Karpas-422 (cell line): ENCODE results near the gene ERCC5. TPM values are rescaled to one million over a fixed set of nuclear protein-coding genes. Genes with fewer than 3 reads are reported as not detected.

Source experiments
- DNase-seq: peaks from one replicate; pipeline ENCODE4 v3.0.0-alpha.2; 2015
- H2AFZ ChIP-seq: fragments of 200-600 bp; sonication (generic); 2 replicates; pipeline ENCODE4 v1.6.1; 2014; ENCODE audit warnings: antibody characterized with exemption, low read length, mixed read lengths
- H3K27ac ChIP-seq: fragments of 200-600 bp; sonication (generic); 2 replicates; pipeline ENCODE4 v1.5.1; 2014; ENCODE audit warnings: mild to moderate bottlenecking, low read length, moderate library complexity
- H3K27me3 ChIP-seq: fragments of 200-600 bp; sonication (generic); 2 replicates; pipeline ENCODE4 v1.6.1; 2014; ENCODE audit warnings: low read length, mixed read lengths
- H3K36me3 ChIP-seq: fragments of 200-600 bp; sonication (generic); 2 replicates; pipeline ENCODE4 v1.6.1; 2014; ENCODE audit warnings: low read length, mixed read lengths; ENCODE audit not compliant: insufficient read depth
- H3K4me1 ChIP-seq: fragments of 200-600 bp; sonication (generic); 2 replicates; pipeline ENCODE4 v1.6.1; 2014; ENCODE audit warnings: mild to moderate bottlenecking, low read length, mixed read lengths
- H3K4me2 ChIP-seq: fragments of 200-600 bp; sonication (generic); 2 replicates; pipeline ENCODE4 v1.6.1; 2014; ENCODE audit warnings: low read length, low read depth, mild to moderate bottlenecking; ENCODE audit not compliant: poor library complexity, severe bottlenecking
- H3K4me3 ChIP-seq: fragments of 200-600 bp; sonication (generic); 2 replicates; pipeline ENCODE4 v1.5.1; 2014; ENCODE audit warnings: mild to moderate bottlenecking, antibody characterized with exemption, low read length, mixed read lengths
- H3K79me2 ChIP-seq: fragments of 200-600 bp; sonication (generic); 2 replicates; pipeline ENCODE4 v1.6.1; 2014; ENCODE audit warnings: mild to moderate bottlenecking, low read length, mixed read lengths
- H3K9ac ChIP-seq: fragments of 200-600 bp; sonication (generic); 2 replicates; pipeline ENCODE4 v1.6.0; 2014; ENCODE audit warnings: low read length
- H3K9me2 ChIP-seq: fragments of 200-600 bp; sonication (generic), shearing (Covaris generic); replicated peaks from 2 replicates; pipeline ENCODE4 v1.6.0; 2014; ENCODE audit warnings: mild to moderate bottlenecking, low read length, moderate library complexity; ENCODE audit not compliant: insufficient read depth
- H3K9me3 ChIP-seq: fragments of 300-700, 200-600 bp; sonication (generic); 2 replicates; pipeline ENCODE4 v1.6.1; 2014; ENCODE audit warnings: low read length, mixed read lengths
- H4K20me1 ChIP-seq: fragments of 200-600 bp; sonication (generic); 2 replicates; pipeline ENCODE4 v1.6.1; 2014; ENCODE audit warnings: mild to moderate bottlenecking, antibody characterized with exemption, low read length, low read depth; ENCODE audit not compliant: insufficient read depth
- total RNA-seq: library from RNA; depleted of rRNA; stranded (reverse); fragments of >200 nt; shearing (Covaris generic); gene quantifications from 2 replicates; pipeline ENCODE4 v1.2.3, GENCODE V29; 2014; ENCODE audit warnings: low replicate concordance; rRNA removed

The ERCC5 gene
- total RNA-seq, 1 experiment from 2014 or later: 43.3 TPM

DNA sequence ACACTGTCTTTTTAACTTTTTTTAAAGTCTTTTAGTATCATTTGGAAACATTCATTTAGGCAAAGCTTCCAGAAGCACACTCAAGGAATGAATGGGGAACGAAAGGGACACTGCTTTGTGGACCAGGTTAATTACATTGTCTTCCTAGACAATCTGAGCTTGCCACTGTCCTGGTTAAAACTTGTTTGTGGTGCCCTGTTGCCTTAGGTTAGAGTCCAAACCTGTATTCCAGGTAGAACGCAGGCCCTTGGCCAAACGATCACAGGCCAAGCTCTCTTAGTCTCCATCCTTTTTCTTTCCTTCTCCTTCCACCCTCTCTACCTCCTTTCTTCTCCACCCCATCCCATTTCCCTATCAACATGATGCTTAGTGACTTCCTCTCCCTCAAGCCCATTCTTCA, 66.8 kb downstream of the ERCC5 start:
- H3K9ac ChIP-seq: no peak overlapping the region
- H3K9me2 ChIP-seq: no peaks in the 10 kb centered on the region
- H4K20me1 ChIP-seq: no peaks in the 10 kb centered on the region
- H3K4me2 ChIP-seq: no peak overlapping the region
- DNase-seq: no peak
- no peak overlapping the region for H3K4me3 ChIP-seq
- H3K79me2 ChIP-seq: no peaks in the 10 kb centered on the region
- H3K27ac ChIP-seq: no peak overlapping the region
- no peaks in the 10 kb centered on the region for H3K27me3 ChIP-seq
- no peaks in the 10 kb centered on the region for H3K9me3 ChIP-seq
- no peak overlapping the region for H2AFZ ChIP-seq
- no peaks in the 10 kb centered on the region for H3K4me1 ChIP-seq
- no peaks in the 10 kb centered on the region for H3K36me3 ChIP-seq

DNA sequence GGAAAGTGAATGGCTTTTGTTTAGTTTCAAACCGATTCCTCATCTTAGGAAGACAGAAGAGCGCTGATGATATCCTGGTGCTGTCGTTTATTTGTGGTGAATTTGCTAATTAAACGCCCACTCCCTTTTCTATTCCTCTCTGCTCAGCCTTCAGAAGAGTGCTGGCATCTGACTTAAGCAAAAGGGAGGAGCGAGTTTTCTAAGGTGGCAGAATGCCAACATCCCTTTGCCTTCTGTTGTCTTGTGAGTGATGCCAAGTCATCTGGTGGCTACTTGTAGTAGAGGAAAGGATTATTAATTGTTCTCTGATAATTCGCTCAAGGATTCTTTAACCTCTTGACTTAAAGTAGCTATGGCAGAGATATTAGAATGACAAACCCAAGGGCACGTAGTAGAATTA, 68.1 kb downstream of the ERCC5 start:
- no peak overlapping the region for H2AFZ ChIP-seq
- H3K4me1 ChIP-seq: no peaks in the 10 kb centered on the region
- H3K36me3 ChIP-seq: no peaks in the 10 kb centered on the region
- H3K27me3 ChIP-seq: no peaks in the 10 kb centered on the region
- H3K4me3 ChIP-seq: no peak overlapping the region
- H4K20me1 ChIP-seq: no peaks in the 10 kb centered on the region
- H3K9ac ChIP-seq: no peak overlapping the region
- H3K79me2 ChIP-seq: no peaks in the 10 kb centered on the region
- no peak for DNase-seq
- no peak overlapping the region for H3K27ac ChIP-seq
- no peak overlapping the region for H3K4me2 ChIP-seq
- H3K9me2 ChIP-seq: no peaks in the 10 kb centered on the region
- no peaks in the 10 kb centered on the region for H3K9me3 ChIP-seq

DNA sequence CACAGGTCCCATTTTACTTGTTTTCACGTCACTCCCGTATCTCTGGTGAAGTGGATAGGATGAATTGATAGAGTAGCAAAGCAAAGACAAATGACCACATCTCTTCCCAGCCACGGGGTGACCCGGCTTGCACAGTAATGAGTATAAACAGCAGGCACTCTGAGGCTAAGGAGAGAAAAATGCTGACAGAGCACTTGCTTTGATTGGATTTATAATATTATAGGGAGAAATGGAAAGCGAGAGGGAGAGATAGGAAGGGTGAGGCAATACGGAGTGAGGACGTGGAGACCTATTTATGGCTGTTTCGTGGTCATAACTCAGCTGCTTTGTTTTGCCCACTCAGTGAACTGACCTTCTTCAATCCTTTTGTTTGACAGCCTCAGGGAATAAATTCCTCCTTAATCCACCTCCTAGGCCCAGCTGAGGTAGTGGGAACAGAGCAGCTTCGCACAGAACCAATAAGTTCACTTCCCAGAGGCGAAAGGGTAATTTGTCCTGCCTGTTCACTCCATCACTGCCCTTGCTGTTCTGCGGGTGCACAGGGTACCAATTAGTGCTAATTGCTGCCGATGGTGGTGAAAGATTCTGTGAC, 68.6 kb downstream of the ERCC5 start:
- no peak for DNase-seq
- no peak overlapping the region for H3K27ac ChIP-seq
- no peak overlapping the region for H2AFZ ChIP-seq
- no peaks in the 10 kb centered on the region for H3K9me2 ChIP-seq
- H3K4me1 ChIP-seq: no peaks in the 10 kb centered on the region
- H4K20me1 ChIP-seq: no peaks in the 10 kb centered on the region
- no peak overlapping the region for H3K4me3 ChIP-seq
- H3K36me3 ChIP-seq: no peaks in the 10 kb centered on the region
- no peak overlapping the region for H3K4me2 ChIP-seq
- H3K79me2 ChIP-seq: no peaks in the 10 kb centered on the region
- no peaks in the 10 kb centered on the region for H3K27me3 ChIP-seq
- no peak overlapping the region for H3K9ac ChIP-seq
- no peaks in the 10 kb centered on the region for H3K9me3 ChIP-seq

DNA sequence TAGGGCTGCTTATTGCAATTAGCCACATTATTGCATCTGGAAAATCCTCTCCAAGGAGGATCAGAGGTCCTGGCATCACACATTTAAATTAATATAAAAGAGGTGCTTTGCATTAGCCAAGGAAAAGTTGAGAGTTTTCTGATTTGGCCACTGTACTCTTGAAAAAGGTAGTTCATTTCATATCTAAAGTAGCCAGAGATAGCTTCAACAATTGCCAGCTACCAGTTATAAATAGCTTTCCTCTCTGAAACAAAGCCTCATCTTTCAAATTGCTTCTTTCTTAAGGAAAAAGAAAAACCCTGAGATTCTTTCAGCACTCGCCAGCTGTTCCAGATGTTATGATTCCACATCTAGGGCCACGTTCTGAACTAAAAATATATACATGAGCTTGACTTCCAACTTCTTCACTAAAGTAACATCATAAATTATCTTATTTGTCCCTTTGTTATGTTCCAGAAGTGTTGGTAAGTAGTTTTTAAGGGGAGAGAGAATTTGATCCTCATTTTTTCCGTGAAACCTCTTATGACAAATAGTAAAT, 69.6 kb downstream of the ERCC5 start:
- no peak overlapping the region for H3K27ac ChIP-seq

DNA sequence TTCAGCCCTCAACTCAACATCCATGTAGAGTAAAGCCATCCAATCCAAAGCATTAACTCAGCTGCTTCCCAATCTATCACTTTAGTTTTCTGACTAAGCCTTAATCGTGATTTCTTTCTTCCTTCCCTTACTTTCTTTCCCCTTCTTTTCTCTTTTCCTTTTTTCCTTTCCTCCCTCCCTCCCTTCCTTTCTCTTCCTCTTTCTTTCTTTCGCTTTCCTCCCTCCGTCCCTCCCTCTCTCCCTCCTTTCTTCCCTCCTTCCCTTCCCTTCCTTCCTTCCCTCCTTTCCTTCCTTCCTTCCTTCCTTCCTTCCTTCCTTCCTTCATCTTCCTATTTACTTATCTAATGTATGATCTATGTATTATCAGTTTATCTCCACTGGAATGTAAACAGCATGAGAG, 71.2 kb downstream of the ERCC5 start:
- no peak for DNase-seq
- Histone ChIP-seq H3K79me2 (no peaks in the 10 kb centered on the region), H4K20me1 (no peaks in the 10 kb centered on the region), H3K36me3 (no peaks in the 10 kb centered on the region), H3K4me3 (no peak overlapping the region), H3K27ac (no peak overlapping the region), H3K9me2 (no peaks in the 10 kb centered on the region), H3K9ac (no peak overlapping the region), H3K9me3 (no peaks in the 10 kb centered on the region), H2AFZ (no peak overlapping the region), H3K4me1 (no peaks in the 10 kb centered on the region), H3K4me2 (no peak overlapping the region), H3K27me3 (no peaks in the 10 kb centered on the region)

More for the DNA sequence above, 69.6 kb downstream of the ERCC5 start:
- Histone ChIP-seq H3K4me1 (no peaks in the 10 kb centered on the region), H3K4me2 (no peak overlapping the region), H3K79me2 (no peaks in the 10 kb centered on the region), H3K36me3 (no peaks in the 10 kb centered on the region), H3K27me3 (no peaks in the 10 kb centered on the region), H3K9ac (no peak overlapping the region), H3K4me3 (no peak overlapping the region), H3K9me2 (no peaks in the 10 kb centered on the region), H2AFZ (no peak overlapping the region), H3K9me3 (no peaks in the 10 kb centered on the region), H4K20me1 (no peaks in the 10 kb centered on the region)
- no peak for DNase-seq

DNA sequence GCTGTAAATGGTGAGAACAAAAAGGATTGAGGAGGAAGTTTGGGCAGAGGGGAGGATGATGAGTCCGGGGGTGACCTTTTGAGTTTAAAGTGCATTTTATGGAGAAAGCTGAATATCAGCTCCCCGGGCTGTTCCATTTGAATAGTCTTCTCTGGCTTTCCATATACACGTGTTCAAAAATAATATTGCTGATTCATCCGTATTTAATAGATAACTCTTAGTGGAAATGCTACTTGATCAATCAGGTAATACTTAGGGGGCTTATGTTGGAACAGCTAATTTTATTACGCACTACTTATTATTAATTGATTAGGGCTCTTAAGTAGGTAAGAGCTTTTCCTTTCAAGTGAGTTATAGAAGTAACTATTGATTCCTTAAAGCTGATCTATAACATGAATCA, 76.4 kb downstream of the ERCC5 start:
- Histone ChIP-seq H3K9me2 (no peaks in the 10 kb centered on the region), H3K4me3 (no peak overlapping the region), H3K79me2 (no peaks in the 10 kb centered on the region), H3K27ac (no peak overlapping the region), H4K20me1 (no peaks in the 10 kb centered on the region), H3K36me3 (no peaks in the 10 kb centered on the region), H3K4me1 (peaks cover 11% of the 10 kb centered on the region), H3K4me2 (no peak overlapping the region), H2AFZ (no peak overlapping the region), H3K27me3 (no peaks in the 10 kb centered on the region), H3K9me3 (no peaks in the 10 kb centered on the region), H3K9ac (no peak overlapping the region)
- no peak for DNase-seq

Other genes with a start within 250 kb of the ERCC5 start
- gene TPP2, start 249.0 kb upstream of the ERCC5 start, total RNA-seq: 62.2 and 64.6 TPM in 2 replicates
- not detected in 2 replicates for gene METTL21C, start 151.0 kb upstream of the ERCC5 start, total RNA-seq
- gene TEX30, start 72.2 kb upstream of the ERCC5 start, total RNA-seq: 10.7 and 25.6 TPM in 2 replicates
- not detected in 2 replicates for gene POGLUT2, start 47.1 kb upstream of the ERCC5 start, total RNA-seq
- not detected in 2 replicates for gene BIVM, start 46.9 kb upstream of the ERCC5 start, total RNA-seq
- gene SLC10A2, start 220.4 kb downstream of the ERCC5 start, total RNA-seq: not detected in 2 replicates